A204.1 (cell line): ENCODE results near the gene DENND2A.

Experiments used
- FAIRE-seq: peaks from 2 replicates; lab custom pipeline; 2012; peaks lifted over from hg19 to GRCh38; lab: Jason Lieb, UNC

The DENND2A gene

GRCh38 chr7:140619176-140619575 lies 21.4 kb downstream of the DENND2A start:
- no peak for FAIRE-seq

GRCh38 chr7:140618306-140618705 lies 22.3 kb downstream of the DENND2A start:
- FAIRE-seq: no peak

DNA sequence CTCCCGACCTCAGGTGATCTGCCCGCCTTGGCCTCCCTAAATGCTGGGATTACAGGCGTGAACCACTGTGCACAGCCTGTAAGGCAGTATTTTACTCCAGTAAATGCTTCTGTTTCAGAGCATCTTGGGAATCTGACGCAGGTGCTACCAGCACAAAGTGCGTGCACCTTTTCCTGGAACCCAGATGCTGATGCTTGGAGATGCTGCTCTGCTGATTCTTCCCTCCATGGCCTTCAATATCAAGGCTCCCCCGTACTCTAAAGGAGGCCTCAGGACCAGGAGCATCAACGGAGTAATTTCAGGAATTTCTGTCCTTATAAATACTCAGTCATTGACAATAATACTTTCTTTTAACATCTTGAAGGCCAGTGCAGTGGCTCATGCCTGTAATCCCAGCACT lies 23.5 kb downstream of the DENND2A start:
- no peak for FAIRE-seq

DNA sequence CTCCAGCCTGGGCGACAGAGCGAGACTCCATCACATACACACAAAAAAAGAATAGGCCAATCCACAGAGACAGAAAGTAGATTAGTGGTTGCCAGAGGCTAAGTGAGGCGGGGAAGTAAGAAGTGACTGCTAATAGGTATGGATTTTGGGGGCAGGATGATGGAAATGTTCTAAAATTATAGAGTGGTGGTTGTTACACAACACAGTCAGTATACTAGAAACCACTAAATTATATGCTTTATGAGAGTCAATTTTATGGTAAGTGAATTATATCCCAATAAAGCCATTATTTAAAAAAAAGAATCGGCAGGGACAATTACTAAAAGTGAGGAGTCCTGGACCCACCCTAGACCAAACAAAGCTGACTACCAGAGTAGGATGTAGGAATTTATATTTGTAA lies 24.3 kb downstream of the DENND2A start:
- FAIRE-seq: no peak

- FAIRE-seq: no peak
Measured at GRCh38 chr7:140611641-140612040, 29.0 kb downstream of the DENND2A start.

DNA sequence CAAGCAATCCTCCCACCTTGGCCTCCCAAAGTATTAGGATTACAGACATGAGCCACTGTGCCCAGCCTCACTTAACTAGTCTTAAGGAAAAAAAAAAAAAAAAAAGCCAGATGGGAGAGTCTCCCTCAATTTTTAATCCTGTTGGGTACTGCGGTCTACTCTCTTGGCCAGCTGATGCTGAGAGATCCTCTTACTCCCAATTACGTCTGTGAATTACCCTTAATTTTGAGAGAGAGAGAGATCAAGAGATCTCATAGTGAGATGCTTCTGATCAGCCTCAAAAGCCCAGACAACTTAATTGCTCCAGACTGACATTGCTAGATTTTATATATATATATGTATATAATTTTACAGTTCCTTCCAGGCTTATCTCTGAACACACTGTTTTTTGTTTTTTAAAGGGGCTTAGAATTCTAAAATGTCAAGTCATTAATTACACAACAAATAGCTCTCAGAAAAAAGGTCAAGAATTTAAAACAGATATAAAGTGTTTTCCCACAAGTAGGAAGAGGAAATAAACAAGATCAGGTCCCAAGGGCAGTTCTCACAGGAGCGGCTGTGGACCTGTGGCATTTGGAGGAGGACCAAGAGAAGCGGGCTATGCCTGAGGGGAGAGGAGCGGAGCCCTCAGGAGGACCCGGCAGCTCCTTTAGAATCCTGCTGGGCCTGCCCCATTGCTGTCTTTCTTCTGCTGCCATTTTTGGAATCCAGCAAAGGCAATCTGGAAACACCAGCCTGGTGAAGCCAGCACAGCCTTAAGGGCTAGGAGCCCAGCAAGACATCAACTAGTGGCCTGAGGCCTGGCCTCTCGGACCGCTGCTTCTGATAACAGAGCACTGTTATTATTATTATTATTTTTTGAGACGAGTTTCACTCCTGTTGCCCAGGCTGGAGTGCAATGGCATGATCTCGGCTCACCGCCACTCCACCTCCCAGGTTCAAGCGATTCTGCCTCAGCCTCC lies 30.1 kb downstream of the DENND2A start:
- no peak for FAIRE-seq

DNA sequence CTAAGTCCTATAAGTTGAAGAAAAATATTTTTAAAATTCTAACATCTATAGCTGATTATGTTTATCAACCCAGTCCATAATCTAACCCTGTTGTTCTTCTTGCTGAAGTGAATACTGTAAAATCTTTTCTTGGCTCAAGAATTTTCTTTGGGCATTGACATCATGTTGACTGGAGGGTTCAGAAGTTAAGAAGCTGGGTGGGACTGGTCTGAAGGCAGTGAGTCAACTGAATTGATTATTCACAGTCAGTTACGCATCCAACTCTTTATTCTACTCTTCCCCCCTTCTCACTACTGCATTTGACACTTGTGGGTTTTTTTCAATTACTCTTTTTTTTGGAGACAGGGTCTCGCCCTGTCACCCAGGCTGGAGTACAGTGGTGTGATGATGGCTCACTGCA lies 31.0 kb downstream of the DENND2A start:
- FAIRE-seq: no peak

GRCh38 chr7:140607441-140607989 lies 33.1 kb downstream of the DENND2A start:
- no peak for FAIRE-seq

GRCh38 chr7:140605337-140605736 lies 35.3 kb downstream of the DENND2A start:
- no peak for FAIRE-seq

- no peak for FAIRE-seq
Measured at GRCh38 chr7:140604760-140605159, 35.9 kb downstream of the DENND2A start.

- no peak for FAIRE-seq
Measured at GRCh38 chr7:140604076-140604475, 36.5 kb downstream of the DENND2A start.

GRCh38 chr7:140601566-140602174 lies 38.9 kb downstream of the DENND2A start:
- no peak for FAIRE-seq

GRCh38 chr7:140600341-140600740 lies 40.3 kb downstream of the DENND2A start:
- FAIRE-seq: no peak

DNA sequence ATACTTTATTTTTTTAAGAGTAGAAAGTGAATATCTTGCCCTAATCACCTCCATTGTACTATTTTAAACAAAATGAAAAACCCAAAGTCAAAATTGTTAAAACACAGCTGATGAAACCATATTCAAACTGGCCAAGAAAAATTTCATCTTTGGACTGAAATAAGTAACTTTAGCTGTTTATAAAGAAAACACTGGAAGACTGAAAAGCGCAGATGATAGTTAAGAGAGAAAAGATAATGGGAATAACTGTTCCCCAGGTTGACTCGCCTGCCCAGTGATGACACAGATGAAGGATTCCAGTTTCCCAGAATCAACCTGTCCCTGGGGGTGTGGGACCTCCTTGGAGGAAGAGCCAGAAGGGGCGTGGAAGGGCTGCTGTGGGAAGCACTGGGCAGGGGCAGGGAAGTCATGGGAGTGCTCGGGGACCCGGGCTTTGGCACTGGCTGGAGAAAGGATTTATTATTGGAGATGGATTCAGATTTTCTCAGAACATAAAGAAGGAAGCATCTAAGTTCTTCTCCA lies 43.1 kb downstream of the DENND2A start:
- no peak for FAIRE-seq

DNA sequence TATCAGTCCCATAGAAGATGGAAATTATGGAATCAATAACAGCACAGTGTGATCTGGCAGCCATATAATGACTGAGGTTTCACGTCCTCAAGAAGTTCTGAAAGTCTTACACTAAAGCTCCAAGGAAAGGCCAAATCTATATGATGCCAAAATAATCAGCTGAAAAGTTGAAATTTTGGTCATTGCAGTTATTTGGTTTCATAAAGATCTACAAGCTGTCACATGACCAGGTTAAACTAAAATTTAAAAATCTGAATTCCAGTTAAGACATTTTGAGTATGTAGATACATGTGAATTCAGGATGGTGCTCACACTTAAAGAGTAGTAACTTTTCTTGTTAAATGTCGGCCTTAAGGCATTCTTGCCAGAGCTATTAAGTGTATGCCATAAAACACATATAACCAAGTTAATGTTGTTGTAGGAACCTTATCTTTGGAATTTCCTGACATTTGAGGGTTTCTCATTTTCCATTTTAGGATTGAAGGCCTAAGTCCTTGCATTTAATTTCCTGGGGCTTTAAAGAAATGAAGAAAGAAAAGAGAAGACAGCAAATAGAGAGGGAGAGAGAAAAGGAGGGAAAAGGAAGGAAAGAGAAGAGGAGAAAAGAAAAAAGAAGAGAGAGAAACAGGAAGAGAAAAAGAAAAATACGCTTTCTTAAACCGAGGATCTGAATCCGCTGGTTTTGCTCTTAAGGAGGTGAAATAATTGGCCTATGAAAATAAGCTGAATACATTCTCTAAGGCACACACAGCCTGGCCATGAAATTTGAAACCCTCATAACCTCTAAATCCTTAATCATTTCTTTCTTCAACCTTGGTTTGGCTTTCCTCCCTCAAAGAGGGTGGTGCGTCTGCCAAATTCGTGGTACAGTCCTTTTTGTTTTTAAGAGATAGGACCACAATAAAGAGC lies 43.8 kb downstream of the DENND2A start:
- FAIRE-seq: no peak

- no peak for FAIRE-seq
Measured at GRCh38 chr7:140595468-140596092, 45.0 kb downstream of the DENND2A start.

DNA sequence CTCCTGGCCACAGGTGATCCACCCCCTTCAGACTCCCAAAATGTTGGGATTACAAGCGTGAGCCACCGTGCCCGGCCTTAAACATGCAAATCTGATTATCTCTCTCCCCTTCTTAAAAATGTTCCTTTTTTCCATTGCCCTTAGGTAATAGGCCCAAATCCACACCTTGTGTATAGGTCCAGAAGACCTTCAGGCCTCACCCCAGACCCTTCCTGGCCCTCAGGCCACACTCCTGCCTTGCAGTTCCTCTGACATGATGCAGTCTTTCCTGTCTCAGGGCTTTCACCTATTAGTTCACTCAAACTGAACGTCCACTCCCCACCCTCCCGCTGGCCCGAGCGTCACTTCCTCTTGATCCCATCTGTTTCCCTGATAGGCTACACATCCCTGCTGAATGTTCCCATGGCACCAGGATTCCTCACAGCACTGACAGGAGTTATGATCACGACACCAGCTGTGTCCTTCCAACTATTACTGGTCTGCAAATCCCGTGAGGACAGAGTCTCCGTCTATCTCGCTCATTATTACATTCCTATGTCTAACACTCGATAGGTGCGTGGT lies 46.4 kb downstream of the DENND2A start:
- no peak for FAIRE-seq

- FAIRE-seq: no peak
Measured at GRCh38 chr7:140593672-140593982, 47.0 kb downstream of the DENND2A start.

- FAIRE-seq: no peak
Measured at GRCh38 chr7:140592964-140593671, 47.5 kb downstream of the DENND2A start.

- FAIRE-seq: no peak
Measured at GRCh38 chr7:140591180-140591902, 49.3 kb downstream of the DENND2A start.
